Stimulated activated CD8-positive, alpha-beta memory T cell treated with anti-CD3 and anti-CD28 coated beads, Interleukin-15, amount 100 ng/mL, for 48 hours (primary cell): ENCODE measurements around the gene SAP30L.

Experiments used
- DNase-seq, 2 donors: peaks; one replicate each; pipeline ENCODE4 v3.0.0-alpha.2; 2020; ENCODE audit warnings: low read depth in 2 of 2

SAP30L gene

GRCh38 chr5:154419236-154419635, 26.6 kb upstream of the SAP30L start:
- no peak for DNase-seq

GRCh38 chr5:154421868-154422267, 23.9 kb upstream of the SAP30L start:
- no peak for DNase-seq

GRCh38 chr5:154422298-154422697, 23.5 kb upstream of the SAP30L start:
- no peak for DNase-seq

- DNase-seq = no peak
Measured at GRCh38 chr5:154428208-154428607, 17.6 kb upstream of the SAP30L start.

- DNase-seq = no peak
Measured at GRCh38 chr5:154429341-154429740, 16.5 kb upstream of the SAP30L start.

GRCh38 chr5:154430466-154430865, 15.3 kb upstream of the SAP30L start:
- no peak for DNase-seq

- DNase-seq = no peak
Measured at GRCh38 chr5:154430961-154431630, 14.7 kb upstream of the SAP30L start.

GRCh38 chr5:154435226-154435625, 10.6 kb upstream of the SAP30L start:
- DNase-seq = no peak

GRCh38 chr5:154437281-154437965, 8.4 kb upstream of the SAP30L start:
- DNase-seq = no peak

- no peak for DNase-seq
Measured at GRCh38 chr5:154440540-154440939, 5.3 kb upstream of the SAP30L start.

GRCh38 chr5:154442801-154443200, 3.0 kb upstream of the SAP30L start:
- no peak for DNase-seq

GRCh38 chr5:154444556-154445421, 1.0 kb upstream of the SAP30L start:
- no peak for DNase-seq

- peak in 1 of 2 donors; percentile 11 for DNase-seq
Measured at GRCh38 chr5:154446195-154447088, 645 bp downstream of the SAP30L start.

- DNase-seq = no peak
Measured at GRCh38 chr5:154447089-154447725, 1.4 kb downstream of the SAP30L start.

- no peak for DNase-seq
Measured at GRCh38 chr5:154449786-154450185, 4.0 kb downstream of the SAP30L start.

GRCh38 chr5:154451957-154452356, 6.2 kb downstream of the SAP30L start:
- DNase-seq = no peak

- no peak for DNase-seq
Measured at GRCh38 chr5:154455585-154455984, 9.8 kb downstream of the SAP30L start.

GRCh38 chr5:154456540-154456939, 10.7 kb downstream of the SAP30L start:
- DNase-seq = no peak

GRCh38 chr5:154459015-154459414, 13.2 kb downstream of the SAP30L start:
- no peak for DNase-seq

- DNase-seq = no peak
Measured at GRCh38 chr5:154460172-154460571, 14.4 kb downstream of the SAP30L start.

GRCh38 chr5:154461531-154461930, 15.7 kb downstream of the SAP30L start:
- no peak for DNase-seq
